Immature natural killer cell (primary cell): ENCODE data around the gene FCER2. TPM values are rescaled to one million over a fixed set of nuclear protein-coding genes. Genes with fewer than 3 reads are reported as not detected.

Source experiments
- DNase-seq, 3 donors: peaks; one replicate each; pipeline ENCODE4 v3.0.0; 2022; ENCODE audit warnings: mixed read lengths in 1 of 3
- H3K27ac Mint-ChIP-seq, 6 donors: one replicate each; pipeline ENCODE4 v1.8.0; 2020; ENCODE audit warnings: mixed read lengths in 6 of 6, mild to moderate bottlenecking in 5 of 6, inconsistent platforms in 4 of 6, moderate library complexity in 3 of 6
- H3K27me3 Mint-ChIP-seq, 3 donors: one replicate each; pipeline ENCODE4 v1.8.0; 2020 to 2021; ENCODE audit warnings: low read depth in 3 of 3, mild to moderate bottlenecking in 3 of 3, mixed read lengths in 3 of 3, moderate library complexity in 3 of 3, inconsistent platforms in 1 of 3
- H3K36me3 Mint-ChIP-seq, 3 donors: one replicate each; pipeline ENCODE4 v1.8.0; 2020; ENCODE audit warnings: mixed read lengths in 3 of 3, inconsistent platforms in 2 of 3, mild to moderate bottlenecking in 2 of 3
- H3K4me1 Mint-ChIP-seq, 2 donors: one replicate each; pipeline ENCODE4 v1.8.0; 2020; ENCODE audit warnings: inconsistent platforms in 2 of 2, mild to moderate bottlenecking in 2 of 2, mixed read lengths in 2 of 2, moderate library complexity in 1 of 2
- H3K4me3 Mint-ChIP-seq, 5 donors: one replicate each; pipeline ENCODE4 v1.8.0; 2020; ENCODE audit warnings: mild to moderate bottlenecking in 5 of 5, mixed read lengths in 5 of 5, inconsistent platforms in 3 of 5, moderate library complexity in 3 of 5
- H3K9me3 Mint-ChIP-seq, 6 donors: one replicate each; pipeline ENCODE4 v1.8.0; 2020; ENCODE audit warnings: mild to moderate bottlenecking in 6 of 6, mixed read lengths in 6 of 6, inconsistent platforms in 4 of 6, moderate library complexity in 3 of 6
- polyA plus RNA-seq, 3 donors: library from polyadenylated mRNA; unstranded; fragments of 300-500 nt; fragmentation: Illumina TruSeq; gene quantifications; one replicate each; pipeline ENCODE4 v1.2.3, GENCODE V29; 2021

FCER2 gene
- polyA plus RNA-seq, 3 donors from 2014 or later, result 0.29 to 0.50 TPM; not detected in 1

DNA sequence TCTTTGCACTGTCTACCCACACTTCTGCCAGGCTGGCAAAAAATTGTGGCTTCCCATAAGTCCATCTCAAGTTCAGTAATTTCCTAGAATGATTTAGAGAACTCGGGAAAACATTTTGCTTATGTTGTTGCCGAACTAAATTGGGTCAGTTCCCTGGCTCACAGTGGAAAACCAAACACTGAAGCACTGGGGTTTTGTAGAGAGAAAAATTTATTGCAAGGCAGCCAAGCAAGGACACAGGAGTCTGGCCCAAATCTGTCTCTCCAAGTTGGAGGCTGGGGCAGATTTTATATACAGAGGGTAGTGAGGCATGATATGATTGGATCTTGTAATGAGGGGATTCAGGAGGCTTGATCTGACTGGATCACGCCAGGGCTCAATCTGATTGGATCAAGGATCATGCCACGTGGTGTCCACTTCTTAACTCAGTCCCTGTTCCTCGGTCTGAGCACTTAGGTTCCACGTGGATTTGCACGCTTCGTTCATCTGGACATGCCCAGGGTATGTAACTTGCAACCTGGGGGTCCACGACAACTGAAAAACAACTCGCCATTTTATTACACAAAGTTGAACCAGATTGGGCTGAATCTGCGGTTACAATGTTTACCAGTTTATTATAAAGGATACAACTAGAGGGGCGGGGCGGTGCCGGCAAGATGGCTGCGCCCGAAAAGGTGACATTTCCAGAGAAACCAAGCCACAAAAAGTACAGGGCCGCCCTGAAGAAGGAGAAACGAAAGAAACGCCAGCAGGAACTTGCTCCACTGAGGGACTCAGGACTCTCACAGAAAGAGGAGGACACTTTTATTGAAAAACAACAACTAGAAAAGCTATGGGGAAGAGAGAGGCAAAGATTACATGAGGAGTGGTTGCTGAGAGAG, 38.1 kb upstream of the FCER2 start:
- Mint-ChIP-seq H3K4me3 (no peak overlapping the region), H3K4me1 (no peaks in the 10 kb centered on the region), H3K27me3 (peaks cover 6 to 13% (median 10%) of the 10 kb centered on the region in 3 donors), H3K27ac (no peak overlapping the region), H3K36me3 (no peaks in the 10 kb centered on the region), H3K9me3 (no peaks in the 10 kb centered on the region)
- no peak for DNase-seq

DNA sequence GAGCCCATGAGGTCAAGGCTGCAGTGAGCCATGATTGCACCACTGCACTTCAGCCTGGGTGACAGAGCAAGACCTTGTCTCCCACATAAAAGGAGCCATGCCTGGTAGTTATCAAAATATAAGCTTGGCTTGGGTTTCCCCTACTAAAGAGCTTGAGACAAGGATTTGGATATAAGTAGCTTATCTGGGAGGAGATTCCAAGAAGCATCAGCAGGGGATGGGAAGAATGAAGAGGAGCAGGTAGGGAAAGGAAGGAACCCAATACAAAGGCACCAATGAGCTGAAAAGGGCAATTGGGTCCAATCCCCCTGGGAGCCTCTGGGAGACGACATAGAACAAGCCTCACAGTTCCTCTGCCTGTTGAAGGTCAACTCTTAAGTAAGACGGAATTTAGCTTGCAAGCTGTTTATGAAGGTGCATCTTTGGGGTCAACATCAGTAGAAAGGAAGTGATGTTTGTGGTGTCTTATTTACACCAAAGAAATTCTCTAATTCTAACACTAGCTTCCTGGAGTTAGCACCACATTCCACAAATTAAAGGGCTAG, 37.4 kb upstream of the FCER2 start:
- Mint-ChIP-seq H3K27me3 (peaks cover 6 to 13% (median 10%) of the 10 kb centered on the region in 3 donors), H3K27ac (no peak overlapping the region), H3K9me3 (no peaks in the 10 kb centered on the region), H3K4me3 (no peak overlapping the region), H3K4me1 (no peaks in the 10 kb centered on the region), H3K36me3 (no peaks in the 10 kb centered on the region)
- no peak for DNase-seq

DNA sequence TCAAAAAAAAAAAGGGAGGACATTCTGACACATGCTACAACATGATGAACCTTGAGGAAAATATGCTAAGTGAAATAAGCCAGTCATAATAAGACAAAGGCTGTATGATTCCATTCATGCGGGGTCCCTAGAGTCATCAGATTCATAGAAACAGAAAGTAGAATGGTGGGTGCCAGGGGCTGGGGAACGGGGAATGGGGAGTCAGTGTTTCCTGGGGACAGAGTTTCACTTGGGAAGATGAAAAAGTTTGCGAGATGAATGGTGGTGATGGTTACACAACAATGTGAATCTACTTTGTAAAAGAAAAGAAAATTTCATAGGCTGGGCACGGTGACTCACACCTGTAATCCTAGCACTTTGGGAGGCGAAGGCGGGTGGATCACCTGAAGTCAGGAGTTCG, 36.1 kb upstream of the FCER2 start:
- Mint-ChIP-seq H3K9me3 (no peaks in the 10 kb centered on the region), H3K27ac (no peak overlapping the region), H3K4me1 (no peaks in the 10 kb centered on the region)

DNA sequence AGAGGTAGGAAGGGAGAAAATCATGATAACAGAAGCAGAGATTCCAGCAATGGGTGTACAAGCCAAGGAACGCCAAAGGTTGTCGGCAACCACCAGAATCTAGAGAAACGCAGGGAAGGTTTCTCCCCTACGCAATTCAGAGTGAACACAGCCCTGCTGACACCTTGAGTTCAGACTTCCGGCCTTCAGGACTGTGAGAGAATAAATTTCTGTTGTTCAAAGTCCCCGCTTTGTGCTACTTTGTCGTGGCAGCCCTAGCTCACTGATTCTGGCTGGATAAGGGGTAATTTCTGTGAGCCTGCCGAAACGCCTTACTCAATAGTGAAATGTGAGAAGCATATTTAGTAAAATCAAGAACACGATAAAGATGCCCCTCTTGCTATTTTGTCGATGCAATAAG, 35.3 kb upstream of the FCER2 start:
- H3K4me1 Mint-ChIP-seq, result no peaks in the 10 kb centered on the region
- no peak for DNase-seq
- H3K27ac Mint-ChIP-seq, result no peak overlapping the region
- H3K9me3 Mint-ChIP-seq, result no peaks in the 10 kb centered on the region
- H3K4me3 Mint-ChIP-seq, result no peak overlapping the region
- no peaks in the 10 kb centered on the region for H3K36me3 Mint-ChIP-seq
- H3K27me3 Mint-ChIP-seq, result peaks cover 4 to 17% (median 5%) of the 10 kb centered on the region in 3 donors

More for the DNA sequence above, 36.1 kb upstream of the FCER2 start:
- H3K27me3 Mint-ChIP-seq, result peaks cover 4 to 13% (median 5%) of the 10 kb centered on the region in 3 donors
- no peak for DNase-seq
- H3K4me3 Mint-ChIP-seq, result no peak overlapping the region
- H3K36me3 Mint-ChIP-seq, result no peaks in the 10 kb centered on the region

DNA sequence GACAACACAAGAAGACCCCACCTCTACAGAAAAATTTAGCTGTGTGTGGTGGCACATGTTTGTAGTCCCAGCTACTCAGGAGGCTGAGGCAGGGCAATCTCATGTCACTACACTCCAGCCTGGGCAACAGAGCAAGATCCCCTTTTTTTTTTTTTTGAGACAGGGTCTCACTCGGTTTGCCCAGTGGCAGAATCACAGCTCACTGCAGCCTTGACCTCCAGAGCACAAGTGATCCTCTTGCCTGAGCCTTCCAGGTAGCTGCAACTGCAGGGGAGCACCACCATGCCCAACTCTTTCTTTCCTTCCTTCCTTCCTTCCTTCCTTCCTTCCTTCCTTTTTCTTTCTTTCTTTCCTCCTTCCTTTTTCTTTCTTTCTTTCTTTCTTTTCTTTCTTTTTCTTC, 34.2 kb upstream of the FCER2 start:
- Mint-ChIP-seq H3K4me3 (no peak overlapping the region), H3K4me1 (no peaks in the 10 kb centered on the region), H3K27ac (no peak overlapping the region)

DNA sequence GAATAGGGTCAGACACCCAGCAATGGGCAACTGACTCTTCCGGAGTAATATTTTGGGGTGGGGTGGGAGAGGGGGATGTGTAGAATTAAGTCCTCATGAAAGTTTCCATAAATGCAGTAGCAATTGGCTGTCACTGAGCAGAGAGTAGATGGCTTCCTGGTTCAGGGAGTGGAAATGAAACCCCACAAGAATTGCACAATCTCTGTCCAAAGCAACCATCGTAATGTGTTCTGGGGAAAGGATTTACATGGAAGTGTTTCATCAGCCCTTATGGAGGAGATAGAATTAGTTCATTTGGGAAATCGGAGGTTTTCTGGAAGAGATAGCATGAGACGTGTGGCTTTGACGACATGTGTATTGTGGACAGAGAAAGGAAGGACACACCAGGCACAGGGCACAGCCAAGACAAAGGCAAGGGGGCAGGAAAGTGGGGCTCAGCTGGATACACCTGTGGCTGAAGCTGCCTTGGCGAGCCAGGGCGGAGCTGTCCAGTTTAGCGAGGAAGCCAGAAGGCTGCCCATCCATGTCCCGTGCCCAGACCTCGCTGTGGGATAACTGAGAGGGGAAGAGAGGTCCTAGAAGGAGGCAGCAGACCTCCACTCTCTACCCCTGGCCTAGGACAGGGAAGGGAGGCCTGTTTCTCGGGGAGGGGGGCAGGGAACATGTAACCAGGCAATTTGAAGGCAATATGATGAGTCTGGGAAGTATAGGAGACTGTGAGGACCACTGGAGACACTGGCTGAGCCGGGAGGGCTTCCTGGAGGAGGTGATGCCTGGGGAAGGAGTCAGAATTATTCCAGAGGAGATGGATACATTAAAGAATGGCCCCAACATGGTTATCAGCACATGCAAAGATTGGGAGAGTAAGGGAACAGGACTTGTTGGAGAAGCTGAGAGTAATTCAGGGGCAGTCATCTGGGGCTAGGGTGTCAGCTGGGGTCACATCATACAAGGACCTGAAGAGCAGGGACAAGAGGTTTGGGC, 32.6 kb upstream of the FCER2 start:
- no peak overlapping the region for H3K27ac Mint-ChIP-seq
- no peaks in the 10 kb centered on the region for H3K36me3 Mint-ChIP-seq
- no peaks in the 10 kb centered on the region for H3K9me3 Mint-ChIP-seq
- no peak overlapping the region for H3K4me3 Mint-ChIP-seq
- H3K27me3 Mint-ChIP-seq, result peaks cover 5 to 28% (median 8%) of the 10 kb centered on the region in 3 donors
- no peaks in the 10 kb centered on the region for H3K4me1 Mint-ChIP-seq
- no peak for DNase-seq

More for the DNA sequence above, 34.2 kb upstream of the FCER2 start:
- Mint-ChIP-seq H3K27me3 (peaks cover 5 to 24% (median 7%) of the 10 kb centered on the region in 3 donors), H3K9me3 (no peaks in the 10 kb centered on the region), H3K36me3 (no peaks in the 10 kb centered on the region)
- no peak for DNase-seq

DNA sequence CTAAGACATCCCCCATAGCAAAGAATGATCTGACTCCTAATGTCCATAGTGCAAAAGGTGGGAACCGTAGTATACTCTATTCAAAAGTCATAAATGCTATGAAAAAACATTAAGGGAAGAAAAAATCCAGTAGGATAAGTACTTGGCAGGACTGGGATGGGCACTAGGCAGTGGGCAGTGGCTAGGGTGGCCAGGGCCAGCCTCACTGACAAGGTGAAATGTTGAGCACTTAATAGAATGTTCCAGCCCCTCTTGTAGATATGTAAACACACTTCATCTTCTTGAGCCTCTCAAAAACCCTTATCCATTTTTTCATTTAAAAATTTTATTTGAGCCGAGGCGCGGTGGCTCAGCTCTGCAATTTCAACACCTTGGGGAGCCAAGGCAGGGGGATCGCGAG, 31.4 kb upstream of the FCER2 start:
- Mint-ChIP-seq H3K27ac (no peak overlapping the region), H3K4me3 (no peak overlapping the region), H3K9me3 (no peaks in the 10 kb centered on the region), H3K36me3 (no peaks in the 10 kb centered on the region), H3K4me1 (no peaks in the 10 kb centered on the region), H3K27me3 (peaks cover 8 to 36% (median 10%) of the 10 kb centered on the region in 3 donors)
- DNase-seq, result no peak

DNA sequence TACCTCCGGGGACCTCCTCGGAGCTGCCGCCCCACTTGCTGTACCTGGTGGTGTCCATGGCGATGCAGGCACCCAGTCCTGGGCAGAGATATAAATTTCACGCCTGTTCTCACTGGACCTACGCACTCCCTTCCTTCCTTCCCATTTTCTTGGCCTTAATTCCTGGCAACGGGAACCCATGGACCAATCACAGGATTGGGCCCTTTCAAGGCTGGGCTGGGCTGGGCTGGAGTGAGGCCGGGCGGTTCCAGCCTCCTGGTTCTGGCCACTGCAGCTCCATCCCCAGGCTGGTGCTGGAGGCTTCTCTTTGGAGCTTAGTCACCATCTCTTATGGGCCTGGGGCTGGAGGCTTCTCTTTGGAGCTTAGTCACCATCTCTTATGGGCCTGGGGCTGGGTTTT, 30.1 kb upstream of the FCER2 start, which contains the start of gene CLEC4G:
CLEC4G (minus strand) TSS at position 66 of the 400 bp plus-strand sequence; CDS start at position 58, 8 bp downstream.
- no peaks in the 10 kb centered on the region for H3K36me3 Mint-ChIP-seq
- no peaks in the 10 kb centered on the region for H3K9me3 Mint-ChIP-seq
- no peak within 1 kb of the TSS for H3K4me3 Mint-ChIP-seq
- H3K27me3 Mint-ChIP-seq, result peaks cover 9 to 34% (median 14%) of the 10 kb centered on the region in 3 donors
- H3K4me1 Mint-ChIP-seq, result no peaks in the 10 kb centered on the region
- no peak within 1 kb of the TSS for H3K27ac Mint-ChIP-seq
- no peak for DNase-seq

DNA sequence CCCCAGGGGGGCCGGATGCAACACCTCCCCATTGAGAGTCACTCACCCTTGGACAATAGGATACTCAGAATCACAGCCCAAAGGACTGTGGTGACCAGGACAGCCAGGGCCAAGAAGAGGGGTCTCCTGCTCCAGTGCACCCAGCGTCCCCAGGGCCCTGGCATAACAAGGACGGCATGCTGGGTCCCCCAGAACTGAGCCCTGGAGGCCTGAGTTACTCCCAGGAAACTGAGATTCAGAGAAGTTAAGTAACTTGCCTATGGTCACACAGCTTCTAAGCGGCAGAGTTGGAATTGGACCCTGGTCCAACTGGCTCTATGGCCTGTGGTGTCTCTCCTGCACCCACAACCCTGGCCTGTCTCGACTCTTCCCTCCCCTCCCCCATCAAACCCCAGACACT, 29.7 kb upstream of the FCER2 start:
- Mint-ChIP-seq H3K4me1 (no peaks in the 10 kb centered on the region), H3K27me3 (peaks cover 9 to 34% (median 14%) of the 10 kb centered on the region in 3 donors), H3K36me3 (no peaks in the 10 kb centered on the region), H3K9me3 (no peaks in the 10 kb centered on the region), H3K27ac (no peak overlapping the region), H3K4me3 (no peak overlapping the region)
- DNase-seq, result no peak

DNA sequence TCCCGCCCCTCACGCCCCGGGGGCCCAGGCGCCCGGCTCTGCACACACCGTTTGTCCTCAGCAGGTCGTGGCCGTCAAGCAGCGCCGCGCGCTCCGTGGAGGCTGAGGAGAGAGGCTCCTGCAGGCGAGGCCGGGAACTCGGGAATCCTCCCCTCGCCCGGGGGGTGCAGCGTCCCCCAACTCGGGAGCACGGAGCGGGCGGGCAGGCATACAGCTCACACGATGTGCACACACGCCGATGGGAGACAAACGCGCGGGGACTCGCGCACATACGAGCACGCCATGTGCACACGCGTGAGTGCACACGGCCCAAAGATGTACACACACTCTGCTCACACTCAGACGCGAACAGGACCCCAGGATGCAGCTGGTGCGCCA, 29.3 kb upstream of the FCER2 start:
- H3K4me1 Mint-ChIP-seq, result no peaks in the 10 kb centered on the region
- DNase-seq, result no peak
- no peaks in the 10 kb centered on the region for H3K36me3 Mint-ChIP-seq
- H3K27ac Mint-ChIP-seq, result no peak overlapping the region
- H3K9me3 Mint-ChIP-seq, result no peaks in the 10 kb centered on the region
- peaks cover 9 to 31% (median 12%) of the 10 kb centered on the region in 3 donors for H3K27me3 Mint-ChIP-seq
- no peak overlapping the region for H3K4me3 Mint-ChIP-seq

DNA sequence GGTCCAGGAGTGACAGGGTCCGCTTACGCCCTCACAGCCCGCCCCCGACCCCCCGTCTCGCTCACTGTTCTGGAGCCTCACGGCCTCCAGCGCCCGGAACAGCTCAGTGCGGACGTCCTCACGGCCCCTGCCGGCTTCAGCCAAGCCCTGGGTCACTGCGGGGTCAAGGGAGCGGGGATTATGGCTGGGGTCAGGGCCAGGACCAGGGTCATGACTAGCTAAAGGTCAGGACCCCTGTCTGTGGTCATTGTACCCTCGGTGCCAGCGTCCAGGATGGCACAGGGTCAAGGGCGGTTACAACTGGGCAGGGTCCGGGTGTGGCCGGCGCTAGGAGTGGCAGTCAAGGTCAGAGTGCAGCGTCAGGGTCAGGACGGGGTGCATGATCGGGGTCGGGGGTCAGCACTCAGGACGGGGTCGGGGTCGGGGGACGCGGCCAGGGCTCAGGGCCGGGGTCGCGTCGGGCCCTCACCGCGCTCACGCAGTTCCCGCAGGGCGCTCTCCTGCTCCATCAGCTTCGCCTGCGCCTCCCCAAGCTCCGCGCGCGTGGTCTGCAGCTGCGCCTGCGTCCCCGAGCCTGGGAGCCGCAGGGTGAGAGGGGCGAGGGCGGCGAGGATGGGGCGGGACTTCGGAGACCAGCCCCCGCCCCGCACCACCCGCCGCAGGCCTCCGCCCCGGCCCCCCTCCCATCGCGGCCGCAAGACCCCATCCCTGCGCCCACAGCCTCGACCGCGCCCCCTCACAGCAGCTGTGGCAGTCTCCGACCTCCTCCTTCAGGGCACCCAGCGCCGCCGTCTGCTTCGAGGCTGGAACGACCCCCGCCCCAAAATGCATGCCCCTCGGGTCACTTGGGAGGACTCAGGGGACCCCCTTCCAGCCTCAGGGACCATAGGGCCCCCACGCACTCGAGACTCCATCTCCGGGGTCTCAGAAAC, 28.6 kb upstream of the FCER2 start:
- H3K36me3 Mint-ChIP-seq, result no peaks in the 10 kb centered on the region
- H3K27ac Mint-ChIP-seq, result no peak overlapping the region
- H3K4me3 Mint-ChIP-seq, result no peak overlapping the region
- DNase-seq, result no peak
- peaks cover 9 to 27% (median 11%) of the 10 kb centered on the region in 3 donors for H3K27me3 Mint-ChIP-seq
- no peaks in the 10 kb centered on the region for H3K4me1 Mint-ChIP-seq
- no peaks in the 10 kb centered on the region for H3K9me3 Mint-ChIP-seq

DNA sequence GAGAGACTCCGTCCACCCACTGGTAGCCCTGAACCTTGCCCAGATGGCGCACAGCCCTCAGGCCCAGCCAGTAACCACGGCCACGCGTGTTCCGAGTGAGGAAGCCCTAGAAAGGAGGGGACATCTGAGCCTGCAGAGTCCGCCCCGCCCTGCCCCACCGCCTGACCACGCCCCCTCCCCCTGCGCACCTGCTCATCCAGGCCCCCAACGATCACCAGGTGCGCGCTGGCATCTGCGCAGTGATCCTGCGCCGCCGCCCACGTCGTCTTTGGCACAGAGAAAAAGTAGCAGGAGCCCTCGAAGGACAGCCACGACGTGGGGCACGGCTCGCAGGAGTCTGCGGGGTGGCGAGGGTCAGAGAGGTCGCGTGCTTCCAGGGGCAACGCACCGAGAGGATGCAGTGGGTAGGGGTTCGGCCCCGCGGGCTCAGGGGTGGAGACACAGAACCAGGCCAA, 27.9 kb upstream of the FCER2 start:
- no peak for DNase-seq
- H3K4me3 Mint-ChIP-seq, result no peak overlapping the region
- no peaks in the 10 kb centered on the region for H3K36me3 Mint-ChIP-seq
- no peak overlapping the region for H3K27ac Mint-ChIP-seq
- no peaks in the 10 kb centered on the region for H3K9me3 Mint-ChIP-seq
- H3K27me3 Mint-ChIP-seq, result peaks cover 9 to 27% (median 12%) of the 10 kb centered on the region in 3 donors
- H3K4me1 Mint-ChIP-seq, result no peaks in the 10 kb centered on the region

DNA sequence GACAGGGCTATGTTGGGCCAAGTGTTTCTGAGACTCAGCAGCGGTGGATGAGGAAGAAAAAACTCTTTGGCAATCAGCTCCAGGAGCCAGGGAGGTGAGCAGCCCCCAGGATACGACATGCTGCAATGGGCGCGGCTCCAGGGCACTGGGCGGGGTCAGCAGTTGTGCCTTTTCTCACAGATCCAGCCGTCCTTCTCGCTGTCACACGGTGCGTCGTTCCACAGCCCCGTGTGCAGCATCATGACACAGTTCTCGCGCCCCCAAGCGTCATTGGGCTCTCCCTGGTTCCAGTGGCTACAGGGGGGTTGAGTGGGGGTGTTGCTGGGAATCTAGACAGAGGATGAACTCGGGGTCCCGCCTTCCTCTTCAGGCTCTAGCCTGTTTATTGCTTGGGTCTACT, 27.3 kb upstream of the FCER2 start:
- no peaks in the 10 kb centered on the region for H3K4me1 Mint-ChIP-seq
- H3K36me3 Mint-ChIP-seq, result no peaks in the 10 kb centered on the region
- H3K9me3 Mint-ChIP-seq, result no peaks in the 10 kb centered on the region
- peaks cover 9 to 29% (median 12%) of the 10 kb centered on the region in 3 donors for H3K27me3 Mint-ChIP-seq
- H3K4me3 Mint-ChIP-seq, result no peak overlapping the region
- no peak overlapping the region for H3K27ac Mint-ChIP-seq
- no peak for DNase-seq
